Ovary (tissue), 9 donors: Measurements from ENCODE around the gene DDX49. TPM values are rescaled to one million over a fixed set of nuclear protein-coding genes. Genes with fewer than 3 reads are reported as not detected.
A peak's percentile ranks its signal among the peaks of the same experiment; 100 is the strongest.
"Not testable (repeated sequence)": the region's sequence is repeated elsewhere in the genome, so short reads cannot be mapped to it uniquely, and the experiment has no call there.

Source experiments
- DNase-seq, 5 donors: peaks; one replicate each; pipeline ENCODE4 v3.0.0-alpha.2; 2019 to 2020
- H3K27ac ChIP-seq, 2 donors: fragments of 200-600 bp; one replicate each; pipeline versions ENCODE4 v1.5.1 to v1.8.0; 2019 to 2022
- H3K27me3 ChIP-seq: fragments of 200-600 bp; one replicate; pipeline ENCODE4 v1.8.0; 2022
- H3K36me3 ChIP-seq: fragments of 200-600 bp; sonication (generic); one replicate; pipeline ENCODE4 v1.5.1; 2019
- H3K4me1 ChIP-seq: one replicate; pipeline ENCODE4 v1.8.1; 2013; ENCODE audit warnings: mild to moderate bottlenecking, moderate library complexity; ENCODE audit not compliant: insufficient read depth
- H3K4me3 ChIP-seq: fragments of 200-600 bp; sonication (generic); one replicate; pipeline ENCODE4 v1.5.1; 2017
- H3K9me3 ChIP-seq, 2 donors: fragments of 200-600 bp in 1 of 2; sonication (generic) in 1 of 2; one replicate each; pipeline versions ENCODE4 v1.5.1 to v1.8.1; 2013 to 2019; ENCODE audit warnings: mild to moderate bottlenecking in 1 of 2, moderate library complexity in 1 of 2
- CTCF ChIP-seq, 3 donors: fragments of 450-650 bp in 2 of 3; fragments of 200-600 bp in 1 of 3; IDR thresholded peaks; one replicate each; pipeline versions ENCODE4 v1.5.1 to v1.8.0; 2016 to 2022; ENCODE audit warnings: antibody characterized with exemption in 3 of 3, mild to moderate bottlenecking in 1 of 3
- EP300 ChIP-seq: sonication (generic); formaldehyde crosslinking; IDR thresholded peaks from one replicate; pipeline ENCODE4 v1.6.1; 2017; ENCODE audit warnings: antibody characterized with exemption
- POLR2A ChIP-seq: fragments of 450-650 bp; IDR thresholded peaks from one replicate; pipeline ENCODE4 v1.6.1; 2017; ENCODE audit warnings: antibody characterized with exemption, mild to moderate bottlenecking, moderate library complexity
- WGBS, 3 donors: extraction: QIAGEN DNeasy Blood & Tissue Kit in 1 of 3; methylation state at CpG; one replicate each; pipeline versions ENCODE4 v1.1.5 to v1.1.7; 2013 to 2017; 5-methylcytosine and 5-hydroxymethylcytosine counted together
- intact Hi-C, 4 donors: fragments of 100-400 bp; cut with DNase I; formaldehyde crosslinking; loops; one replicate each; pipeline versions ENCODE4 v1.11.0 to v1.15.1; 2022 to 2023
- polyA plus RNA-seq, 2 donors: library from polyadenylated mRNA; stranded (reverse); fragments of 200-250 nt in 1 of 2; fragments of 350-450 nt in 1 of 2; fragmentation: Illumina TruSeq in 1 of 2; extraction: RNeasy Lipid Tissue Mini Kit (QIAGEN cat#74804) in 1 of 2; gene quantifications; one replicate each; pipeline ENCODE4 v1.2.3, GENCODE V29; 2013 to 2014
- total RNA-seq, 7 donors: library from RNA; depleted of rRNA in 2 of 7; stranded (reverse); fragments of >200 nt in 2 of 7; fragmentation: NEBNext Ultra II Directional in 3 of 7; extraction: Animal tissue kit (Norgen Biotek cat#: 25700) in 3 of 7; gene quantifications; one replicate each; pipeline versions ENCODE4 v1.1.0 to v1.2.4, GENCODE V29; 2016 to 2023
- donor health status: DM: no; HTN: no; CAD: no; lungs with moderate emphysema.
- donor health status: DM: no; HTN: no; CAD: no.
- donor health status: Bipolar disorder and iron deficiency.
- donor health status: DM: yes; HTN: yes; CAD: no.
- donor health status: DM: no; HTN: no; CAD: no.
- donor health status: DM: yes; HTN: yes; CAD: no.

DDX49 gene
- total and polyA plus RNA-seq, 9 donors: 19.4 to 37.9 (median 32.8) TPM

- no peaks in the 10 kb centered on the region for H3K9me3 ChIP-seq
- no peak overlapping the region for H3K4me3 ChIP-seq
- TF ChIP-seq CTCF (IDR thresholded peaks at IDR 0.05) (no peak), EP300 (no peak), POLR2A (no peak)
- no peak for DNase-seq
- H3K27ac ChIP-seq: no peak overlapping the region
- intact Hi-C loops: no loop called here
- no peaks in the 10 kb centered on the region for H3K36me3 ChIP-seq
- WGBS, 3 donors: 83 to 89% (median 86%) methylated on average over 10 of the region's 10 CpGs
- no peaks in the 10 kb centered on the region for H3K27me3 ChIP-seq
- no peaks in the 10 kb centered on the region for H3K4me1 ChIP-seq
Observed at GRCh38 chr19:18910010-18910409, 9.5 kb upstream of the DDX49 start.

- DNase-seq: no peak
- Histone ChIP-seq H3K4me3 (no peak overlapping the region), H3K9me3 (no peaks in the 10 kb centered on the region), H3K27ac (no peak overlapping the region), H3K4me1 (no peaks in the 10 kb centered on the region), H3K27me3 (no peaks in the 10 kb centered on the region), H3K36me3 (no peaks in the 10 kb centered on the region)
- intact Hi-C loops: no loop called here
- TF ChIP-seq EP300: no peak
- 90 to 94% (median 94%) methylated on average over 19 of the region's 19 CpGs for WGBS, 3 donors
Observed at GRCh38 chr19:18910801-18911436, 8.6 kb upstream of the DDX49 start.

- intact Hi-C loops: no loop called here
- Histone ChIP-seq H3K4me1 (peaks cover 3% of the 10 kb centered on the region), H3K9me3 (no peaks in the 10 kb centered on the region), H3K36me3 (no peaks in the 10 kb centered on the region), H3K4me3 (no peak overlapping the region), H3K27me3 (no peaks in the 10 kb centered on the region), H3K27ac (no peak overlapping the region)
- DNase-seq: no peak
- TF ChIP-seq EP300 (no peak), CTCF (IDR thresholded peaks at IDR 0.05) (no peak), POLR2A (no peak)
- WGBS, 3 donors: 91 to 96% (median 93%) methylated on average over 14 of the region's 14 CpGs
Observed at GRCh38 chr19:18912933-18913332, 6.6 kb upstream of the DDX49 start.

GRCh38 chr19:18913466-18913865 is 6.0 kb upstream of the DDX49 start:
- WGBS, 3 donors: 77 to 93% (median 85%) methylated on average over 3 to 5 of the region's 5 CpGs
- peaks cover 6% of the 10 kb centered on the region for H3K4me1 ChIP-seq
- TF ChIP-seq CTCF (IDR thresholded peaks at IDR 0.05) (no peak), EP300 (no peak), POLR2A (no peak)
- intact Hi-C loops: no loop called here
- H3K4me3 ChIP-seq: no peak overlapping the region
- no peak overlapping the region for H3K27ac ChIP-seq
- H3K9me3 ChIP-seq: no peaks in the 10 kb centered on the region
- DNase-seq: no peak
- H3K36me3 ChIP-seq: no peaks in the 10 kb centered on the region
- no peaks in the 10 kb centered on the region for H3K27me3 ChIP-seq

- DNase-seq: peak in 1 of 5 donors; percentile 53
- WGBS, 3 donors: 52 to 66% (median 61%) methylated on average over 5 of the region's 5 CpGs
- no peak for TF ChIP-seq EP300
- no peak for TF ChIP-seq CTCF (IDR thresholded peaks at IDR 0.05)
- TF ChIP-seq POLR2A: no peak
- Histone ChIP-seq H3K27me3 (no peaks in the 10 kb centered on the region), H3K27ac (no peak overlapping the region), H3K9me3 (no peaks in the 10 kb centered on the region), H3K4me1 (peaks cover 6% of the 10 kb centered on the region), H3K36me3 (no peaks in the 10 kb centered on the region), H3K4me3 (no peak overlapping the region)
- intact Hi-C loops: no loop called here
Observed at GRCh38 chr19:18915639-18916038, 3.9 kb upstream of the DDX49 start.

GRCh38 chr19:18917593-18917992 is 1.9 kb upstream of the DDX49 start:
- H3K4me3 ChIP-seq, H3K4me1 ChIP-seq, H3K27ac ChIP-seq, H3K9me3 ChIP-seq, H3K36me3 ChIP-seq, intact Hi-C loops, H3K27me3 ChIP-seq, DNase-seq: not testable (repeated sequence)
- 71 to 78% (median 72%) methylated on average over 9 of the region's 9 CpGs for WGBS, 3 donors
